MV-4-11 (cell line): ENCODE results near the gene AMOTL2.
A peak's percentile ranks its signal among the peaks of the same experiment; 100 is the strongest.

Experiments used
- DNase-seq: peaks from one replicate; lab custom pipeline; 2025; lab: John Stamatoyannopoulos, UW

Gene AMOTL2

GRCh38 chr3:134334231-134334900 is 39.9 kb downstream of the AMOTL2 start:
- no peak for DNase-seq

- DNase-seq: no peak
These were observed 40.6 kb downstream of the AMOTL2 start for GRCh38 chr3:134333522-134334181.

DNA sequence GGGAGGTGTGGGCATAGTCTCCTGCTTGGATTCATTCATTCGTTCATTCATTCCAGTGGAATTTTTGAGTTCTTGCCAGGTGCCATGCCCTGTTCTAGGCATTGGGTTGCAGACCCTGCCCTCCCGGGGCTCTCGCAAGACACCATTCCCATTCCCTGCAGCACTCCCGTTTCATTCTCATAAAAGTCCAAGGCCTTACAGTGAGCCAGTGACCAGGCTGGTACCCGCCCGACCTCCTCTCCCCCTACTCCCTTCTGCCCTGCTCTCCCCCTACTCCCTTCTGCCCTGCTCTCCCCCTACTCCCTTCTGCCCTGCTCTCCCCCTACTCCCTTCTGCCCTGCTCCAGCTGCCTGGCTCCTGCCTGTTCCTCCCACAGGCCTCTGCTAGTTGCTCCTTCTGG is 41.9 kb downstream of the AMOTL2 start:
- no peak for DNase-seq

DNA sequence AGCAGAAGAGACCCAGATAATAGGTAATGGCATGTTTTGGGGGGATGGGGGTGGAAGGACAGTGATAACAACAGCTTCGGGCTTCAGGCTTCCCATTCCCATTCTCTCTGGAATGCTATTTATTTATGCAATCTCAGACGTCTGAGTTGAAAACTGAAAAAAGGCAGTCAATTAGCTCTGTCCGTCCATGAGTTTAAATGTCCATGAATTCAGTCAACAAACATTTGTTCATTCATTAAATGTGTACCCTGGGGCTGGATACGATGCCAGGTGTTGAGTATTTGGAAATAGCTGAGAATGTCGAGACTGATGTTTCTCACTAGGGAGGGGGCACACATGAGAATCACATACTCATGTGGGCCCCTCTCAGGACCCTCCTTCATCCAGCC is 42.4 kb downstream of the AMOTL2 start:
- no peak for DNase-seq

DNA sequence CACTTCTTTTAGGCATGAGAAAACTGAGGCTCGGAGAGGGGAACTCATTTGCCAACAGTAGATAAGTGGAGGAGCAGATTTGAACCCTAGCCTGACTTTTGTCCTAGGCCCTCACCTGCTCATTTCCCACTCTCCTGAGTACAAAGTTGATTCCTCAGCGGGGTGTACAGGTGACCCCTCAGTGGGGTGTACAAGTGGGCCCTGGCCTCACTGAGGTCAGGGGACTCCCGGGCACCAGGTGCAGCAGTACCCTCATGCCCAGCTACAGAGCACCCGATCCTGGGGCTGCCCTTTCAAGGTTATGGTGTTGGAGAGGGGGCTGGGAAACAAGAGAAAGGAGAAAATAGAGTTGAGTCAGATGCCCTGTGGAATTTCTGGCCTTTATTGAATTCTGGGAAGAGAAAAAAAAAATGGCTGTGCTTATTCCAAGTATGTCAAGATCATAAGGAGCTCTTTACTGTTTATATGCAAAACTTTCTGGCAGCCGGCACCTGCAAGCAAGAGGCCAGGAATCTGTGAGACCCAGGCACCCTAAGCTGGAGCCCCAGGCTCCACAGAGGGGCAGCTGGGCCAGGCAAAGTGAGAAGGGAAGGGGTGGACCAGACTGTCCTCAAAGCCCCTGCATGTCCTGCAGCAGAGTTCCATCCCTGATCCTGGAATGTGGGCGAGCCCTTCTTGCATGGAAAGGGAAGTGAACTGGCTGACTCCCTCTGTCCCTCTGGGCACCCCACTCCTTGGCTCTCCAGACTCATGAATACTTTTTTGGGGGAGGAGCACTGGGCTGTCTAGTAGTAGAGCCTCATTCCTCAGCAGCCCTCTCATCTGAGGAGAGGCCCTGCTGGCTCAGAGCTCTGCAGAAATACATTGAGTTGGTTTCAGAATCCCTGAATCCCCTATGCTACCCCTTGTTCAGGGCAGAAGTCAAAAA is 43.1 kb downstream of the AMOTL2 start:
- DNase-seq: no peak

- no peak for DNase-seq
These were observed 45.4 kb downstream of the AMOTL2 start for GRCh38 chr3:134328846-134329245.

DNA sequence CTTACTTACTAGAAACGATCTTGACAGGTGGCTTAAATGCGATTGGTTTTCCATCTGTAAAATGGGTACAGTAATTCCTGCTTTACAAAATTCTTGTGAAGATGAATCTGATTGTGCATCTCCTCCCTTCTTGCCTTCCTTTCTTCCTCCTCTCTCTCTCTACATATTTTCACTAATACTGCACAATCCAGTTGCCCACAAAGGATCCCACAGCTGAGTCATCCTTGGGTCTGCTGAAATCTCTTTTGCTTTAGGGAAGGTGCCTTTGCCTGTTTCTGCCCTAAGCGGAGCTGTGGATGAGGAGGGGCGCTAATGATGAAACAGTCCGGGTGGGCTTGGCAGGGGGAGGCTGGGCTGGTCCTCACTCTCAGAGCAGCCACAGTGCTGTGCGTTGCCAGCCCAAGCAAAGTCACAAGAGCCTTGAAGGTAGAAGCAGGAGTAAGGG is 46.1 kb downstream of the AMOTL2 start:
- DNase-seq: peak; percentile 66

GRCh38 chr3:134327594-134327975 is 46.7 kb downstream of the AMOTL2 start:
- DNase-seq: no peak

GRCh38 chr3:134326760-134327593 is 47.3 kb downstream of the AMOTL2 start:
- DNase-seq: no peak

DNA sequence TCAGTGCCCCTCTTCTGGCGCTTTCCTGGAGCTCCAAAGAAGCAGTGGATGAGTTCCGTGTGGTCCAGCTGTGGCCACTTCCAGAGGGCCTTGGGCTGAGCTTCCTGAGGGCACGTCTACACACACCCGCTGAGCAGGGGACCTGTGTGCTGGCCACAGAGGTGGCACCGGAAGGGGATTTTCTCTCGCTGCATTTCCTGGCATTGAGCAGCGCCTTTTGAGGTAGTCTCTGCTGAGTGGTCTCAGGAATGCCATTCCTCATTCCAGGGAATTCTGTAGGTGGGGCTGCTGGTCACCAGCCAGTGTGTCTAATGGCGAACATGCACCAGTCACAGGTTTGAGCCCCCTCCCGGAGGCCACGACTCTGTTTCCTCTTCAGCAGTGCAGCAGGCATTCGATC is 48.1 kb downstream of the AMOTL2 start:
- no peak for DNase-seq

- no peak for DNase-seq
These were observed 48.5 kb downstream of the AMOTL2 start for GRCh38 chr3:134325706-134326105.

GRCh38 chr3:134325061-134325705 is 49.1 kb downstream of the AMOTL2 start:
- DNase-seq: no peak

DNA sequence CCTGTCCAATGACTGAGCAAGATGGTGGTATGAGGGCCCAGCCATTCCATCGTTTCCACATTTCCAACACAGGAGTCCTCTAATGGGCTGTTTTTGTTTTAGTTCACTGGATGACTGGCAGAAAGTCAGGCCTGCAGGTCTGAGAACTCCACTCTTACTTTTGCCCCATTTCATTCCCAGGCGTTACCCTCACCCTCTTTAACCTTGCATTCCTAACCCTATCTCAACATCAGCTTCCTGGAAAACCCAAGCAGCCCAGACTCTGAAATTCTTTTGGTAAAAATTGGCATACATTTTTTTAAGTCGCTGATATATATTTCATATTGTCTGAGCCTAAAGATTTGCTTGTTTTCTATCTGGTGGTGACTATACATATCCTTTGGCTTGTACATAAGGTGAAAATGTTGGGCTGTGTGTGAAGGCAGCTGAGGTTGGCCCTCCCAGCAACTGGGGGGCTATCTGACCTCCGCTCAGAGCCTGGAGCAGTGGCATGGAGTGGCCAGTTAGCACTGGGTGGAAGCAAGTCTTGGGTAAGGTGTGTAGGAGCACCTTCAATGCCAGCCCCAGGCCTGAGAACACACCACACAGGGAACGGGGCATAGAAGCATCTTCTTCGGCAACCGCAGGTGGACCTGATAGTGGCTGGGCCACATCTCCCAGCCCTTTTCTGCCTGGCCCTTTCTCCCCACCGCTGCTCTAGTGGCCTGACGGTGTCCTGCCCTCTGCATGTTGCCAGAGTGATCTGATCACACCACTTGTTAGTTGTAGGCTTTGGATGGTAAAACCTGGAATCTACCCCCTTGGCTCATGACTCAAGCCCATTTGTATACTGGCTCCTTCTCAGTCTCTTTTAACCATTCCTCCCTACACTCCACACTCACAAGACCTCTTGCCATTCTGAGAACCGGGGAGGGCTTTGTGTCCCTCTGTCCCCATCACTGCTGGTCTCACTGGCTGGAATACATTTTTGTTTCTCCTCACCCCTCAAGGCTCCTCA is 50.0 kb downstream of the AMOTL2 start:
- DNase-seq: no peak

DNA sequence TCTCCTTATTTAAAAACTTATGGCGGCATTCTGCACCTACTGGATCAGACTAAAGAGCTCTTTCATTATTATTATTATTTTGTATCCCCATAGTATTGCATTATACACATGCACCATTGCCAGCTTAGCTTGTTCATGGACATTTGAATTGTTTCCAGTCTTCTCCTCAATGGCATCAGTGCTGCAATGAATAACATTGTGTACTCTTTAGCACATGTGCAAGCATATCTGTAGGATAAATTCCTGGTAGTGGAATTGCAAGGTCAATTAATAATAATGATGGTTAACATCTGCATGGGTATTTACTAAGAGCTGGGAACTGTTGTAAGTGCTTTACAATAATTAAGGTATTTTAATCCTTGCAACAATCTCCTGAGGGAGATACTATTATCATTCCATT is 52.0 kb downstream of the AMOTL2 start:
- no peak for DNase-seq

GRCh38 chr3:134320749-134321148 is 53.5 kb downstream of the AMOTL2 start:
- no peak for DNase-seq

DNA sequence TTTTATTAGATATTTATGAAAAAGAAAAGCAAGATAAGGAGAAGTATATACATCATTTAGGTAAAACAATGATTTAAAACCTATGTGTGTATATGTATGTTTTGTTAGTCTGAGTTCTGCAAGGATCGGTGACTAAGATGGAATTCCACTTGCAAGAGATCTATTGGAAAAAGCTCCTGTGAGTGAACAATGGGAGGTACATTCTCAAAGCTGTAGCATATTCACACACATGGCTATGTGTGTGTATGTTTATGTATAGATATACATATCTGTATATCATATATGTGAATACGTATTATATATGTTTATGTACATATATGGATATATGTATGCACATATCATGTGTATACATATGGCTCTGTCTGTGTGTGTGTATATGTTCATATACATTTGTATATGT is 54.3 kb downstream of the AMOTL2 start:
- no peak for DNase-seq

- no peak for DNase-seq
These were observed 56.1 kb downstream of the AMOTL2 start for GRCh38 chr3:134318166-134318565.

- no peak for DNase-seq
These were observed 56.9 kb downstream of the AMOTL2 start for GRCh38 chr3:134317106-134317947.
